GM23338 (cell line): Measurements from ENCODE around the gene DACH1. TPM values are rescaled to one million over a fixed set of nuclear protein-coding genes. Genes with fewer than 3 reads are reported as not detected.

ENCODE experiments used
- ATAC-seq: fragments of 200-7000 bp; cut with Tn5 transposase; 3 replicates; pipeline ENCODE4 v1.9.1; 2020
- DNase-seq: peaks from one replicate; pipeline ENCODE4 v3.0.0-alpha.2; 2015; ENCODE audit warnings: low spot score
- H2AFZ ChIP-seq: fragments of 200-600 bp; sonication (generic); 2 replicates; pipeline ENCODE4 v1.8.0; 2016; ENCODE audit warnings: antibody characterized with exemption, mild to moderate bottlenecking, moderate library complexity
- H3F3A ChIP-seq: fragments of 200-600 bp; sonication (generic); replicated peaks from 2 replicates; pipeline ENCODE4 v1.8.0; 2017; ENCODE audit warnings: antibody characterized with exemption, mixed run types, low read depth
- H3K27ac ChIP-seq: fragments of 200-600 bp; sonication (generic); 2 replicates; pipeline ENCODE4 v1.6.1; 2016; ENCODE audit warnings: low read depth
- H3K27me3 ChIP-seq: fragments of 200-600 bp; sonication (generic); 2 replicates; pipeline ENCODE4 v1.8.0; 2016; ENCODE audit warnings: mild to moderate bottlenecking, mixed run types, moderate library complexity; ENCODE audit not compliant: insufficient read depth
- H3K36me3 ChIP-seq: fragments of 200-600 bp; sonication (generic); 2 replicates; pipeline ENCODE4 v1.8.0; 2016; ENCODE audit warnings: mild to moderate bottlenecking; ENCODE audit not compliant: insufficient read depth
- H3K4me1 ChIP-seq: fragments of 200-600 bp; sonication (generic); 2 replicates; pipeline ENCODE4 v1.8.0; 2016; ENCODE audit warnings: mild to moderate bottlenecking, moderate library complexity; ENCODE audit not compliant: insufficient read depth
- H3K4me2 ChIP-seq: fragments of 200-600 bp; sonication (generic); 2 replicates; pipeline ENCODE4 v1.7.1; 2017; ENCODE audit warnings: mixed run types
- H3K4me3 ChIP-seq: fragments of 200-600 bp; sonication (generic); 2 replicates; pipeline ENCODE4 v1.6.1; 2016; ENCODE audit warnings: mixed run types
- H3K79me2 ChIP-seq: fragments of 200-600 bp; sonication (generic); replicated peaks from 2 replicates; pipeline ENCODE4 v1.8.0; 2017; ENCODE audit warnings: mild to moderate bottlenecking; ENCODE audit not compliant: insufficient read depth
- H3K9me2 ChIP-seq: fragments of 200-600 bp; sonication (generic); 2 replicates; pipeline ENCODE4 v1.8.0; 2017; ENCODE audit not compliant: insufficient read depth
- H4K20me1 ChIP-seq: fragments of 200-600 bp; sonication (generic); replicated peaks from 2 replicates; pipeline ENCODE4 v1.8.0; 2017; ENCODE audit warnings: mild to moderate bottlenecking; ENCODE audit not compliant: insufficient read depth
- H3K27ac Mint-ChIP-seq: 2 replicates; pipeline ENCODE4 v1.8.0; 2020; ENCODE audit warnings: inconsistent platforms, mild to moderate bottlenecking, moderate library complexity, mixed read lengths
- H3K27me3 Mint-ChIP-seq: 3 replicates; pipeline ENCODE4 v1.8.0; 2022; ENCODE audit warnings: low read depth, mild to moderate bottlenecking, moderate library complexity, mixed read lengths, inconsistent platforms; ENCODE audit not compliant: insufficient read depth, poor library complexity
- H3K36me3 Mint-ChIP-seq: 3 replicates; pipeline ENCODE4 v1.8.0; 2021; ENCODE audit warnings: low read depth, mild to moderate bottlenecking, inconsistent platforms, moderate library complexity, mixed read lengths
- H3K4me1 Mint-ChIP-seq: 3 replicates; pipeline ENCODE4 v1.8.0; 2020; ENCODE audit warnings: mild to moderate bottlenecking, inconsistent platforms, mixed read lengths
- H3K4me3 Mint-ChIP-seq: 3 replicates; pipeline ENCODE4 v1.8.0; 2021; ENCODE audit warnings: moderate library complexity, mild to moderate bottlenecking, inconsistent platforms, mixed read lengths
- H3K9me3 Mint-ChIP-seq: 3 replicates; pipeline ENCODE4 v1.8.0; 2020; ENCODE audit warnings: moderate library complexity, mild to moderate bottlenecking, inconsistent platforms, mixed read lengths
- CREB1 ChIP-seq: fragments of 250-450 bp; sonication (Bioruptor Pico); IDR thresholded peaks from 2 replicates; pipeline ENCODE4 v1.5.0; 2020; ENCODE audit warnings: low read depth, mild to moderate bottlenecking, moderate library complexity
- EZH2 ChIP-seq: fragments of 200-600 bp; sonication (generic); IDR thresholded peaks from one replicate; pipeline ENCODE4 v1.8.0; 2017; ENCODE audit warnings: antibody characterized with exemption, mild to moderate bottlenecking, low read depth; ENCODE audit not compliant: unreplicated experiment
- EZH2phosphoT487 ChIP-seq: fragments of 200-600 bp; sonication (generic); IDR thresholded peaks from one replicate; pipeline ENCODE4 v1.8.1; 2018; ENCODE audit warnings: antibody characterized with exemption; ENCODE audit not compliant: unreplicated experiment
- NANOG ChIP-seq: IDR thresholded peaks from 2 replicates; pipeline ENCODE4 v1.6.1; 2016; ENCODE audit warnings: antibody characterized with exemption, borderline replicate concordance
- POLR2AphosphoS5 ChIP-seq: IDR thresholded peaks from 2 replicates; pipeline ENCODE4 v1.6.1; 2016; ENCODE audit warnings: antibody characterized with exemption, low read depth
- ZNF114 ChIP-seq: fragments of 250-450 bp; sonication (Bioruptor Pico); IDR thresholded peaks from 2 replicates; pipeline ENCODE4 v1.5.0; 2020; ENCODE audit warnings: mild to moderate bottlenecking, moderate library complexity
- polyA plus RNA-seq: library from polyadenylated mRNA; unstranded; fragments of >200 nt; fragmentation: Nextera tagmentation; extraction: Ambion mirVana; gene quantifications from 2 replicates; pipeline ENCODE4 v1.2.1, GENCODE V29; 2016
- total RNA-seq: library from RNA; depleted of rRNA; stranded (reverse); fragments of >200 nt; shearing (Covaris generic); gene quantifications from 2 replicates; pipeline ENCODE4 v1.2.3, GENCODE V29; 2014
- TF ChIP-seq, protein P1 (sequence below): IDR thresholded peaks from one replicate; pipeline ENCODE4 v1.6.1; 2018; ENCODE audit warnings: antibody characterized with exemption; ENCODE audit not compliant: unreplicated experiment

The DACH1 gene
- total and polyA plus RNA-seq, 2 experiments from 2014 or later: 0.45 to 0.57 TPM

DNA sequence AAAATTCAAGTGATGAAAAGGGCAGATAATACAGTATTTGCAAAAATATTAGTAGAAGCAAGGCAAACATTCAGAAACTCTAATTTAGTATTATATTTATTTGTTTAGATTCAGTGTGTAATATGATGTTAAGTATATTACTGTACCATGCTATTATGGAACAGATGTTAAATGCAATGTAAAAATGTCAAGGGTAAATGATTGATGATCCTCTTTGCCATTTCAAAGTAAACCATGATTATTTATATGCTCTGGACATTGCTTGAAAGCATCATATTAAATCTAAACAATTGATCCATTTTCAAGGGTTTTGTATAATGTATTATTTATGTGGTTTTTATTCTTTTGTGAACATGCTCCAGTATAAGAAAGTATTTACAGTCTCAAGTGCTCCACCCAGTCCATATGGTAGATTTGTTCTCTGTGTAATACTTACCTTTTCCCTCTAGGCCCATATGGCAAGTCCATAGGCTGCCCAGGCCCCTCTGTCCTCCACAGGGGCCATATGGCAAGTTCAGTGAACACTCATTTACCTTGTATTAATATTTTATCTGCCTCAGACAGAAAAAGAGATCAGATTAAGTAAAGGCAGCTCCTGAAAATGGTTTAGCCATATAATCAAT, 353.5 kb downstream of the DACH1 start:
- DNase-seq (no peak), ATAC-seq (no peak)
- H3K27me3 Mint-ChIP-seq: no peaks in the 10 kb centered on the region
- H3K4me3 Mint-ChIP-seq: no peak overlapping the region
- Histone ChIP-seq H3K4me3 (no peak overlapping the region), H3K27me3 (no peaks in the 10 kb centered on the region), H3K79me2 (no peaks in the 10 kb centered on the region), H2AFZ (no peak overlapping the region), H3F3A (no peaks in the 10 kb centered on the region), H3K4me1 (0 out of 2 replicates have a peak, but pooled peaks cover 4% of the 10 kb centered on the region), H4K20me1 (no peaks in the 10 kb centered on the region), H3K36me3 (no peaks in the 10 kb centered on the region), H3K27ac (no peak overlapping the region), H3K4me2 (no peak overlapping the region), H3K9me2 (no peaks in the 10 kb centered on the region)
- no peaks in the 10 kb centered on the region for H3K4me1 Mint-ChIP-seq
- TF ChIP-seq, protein P1, sequence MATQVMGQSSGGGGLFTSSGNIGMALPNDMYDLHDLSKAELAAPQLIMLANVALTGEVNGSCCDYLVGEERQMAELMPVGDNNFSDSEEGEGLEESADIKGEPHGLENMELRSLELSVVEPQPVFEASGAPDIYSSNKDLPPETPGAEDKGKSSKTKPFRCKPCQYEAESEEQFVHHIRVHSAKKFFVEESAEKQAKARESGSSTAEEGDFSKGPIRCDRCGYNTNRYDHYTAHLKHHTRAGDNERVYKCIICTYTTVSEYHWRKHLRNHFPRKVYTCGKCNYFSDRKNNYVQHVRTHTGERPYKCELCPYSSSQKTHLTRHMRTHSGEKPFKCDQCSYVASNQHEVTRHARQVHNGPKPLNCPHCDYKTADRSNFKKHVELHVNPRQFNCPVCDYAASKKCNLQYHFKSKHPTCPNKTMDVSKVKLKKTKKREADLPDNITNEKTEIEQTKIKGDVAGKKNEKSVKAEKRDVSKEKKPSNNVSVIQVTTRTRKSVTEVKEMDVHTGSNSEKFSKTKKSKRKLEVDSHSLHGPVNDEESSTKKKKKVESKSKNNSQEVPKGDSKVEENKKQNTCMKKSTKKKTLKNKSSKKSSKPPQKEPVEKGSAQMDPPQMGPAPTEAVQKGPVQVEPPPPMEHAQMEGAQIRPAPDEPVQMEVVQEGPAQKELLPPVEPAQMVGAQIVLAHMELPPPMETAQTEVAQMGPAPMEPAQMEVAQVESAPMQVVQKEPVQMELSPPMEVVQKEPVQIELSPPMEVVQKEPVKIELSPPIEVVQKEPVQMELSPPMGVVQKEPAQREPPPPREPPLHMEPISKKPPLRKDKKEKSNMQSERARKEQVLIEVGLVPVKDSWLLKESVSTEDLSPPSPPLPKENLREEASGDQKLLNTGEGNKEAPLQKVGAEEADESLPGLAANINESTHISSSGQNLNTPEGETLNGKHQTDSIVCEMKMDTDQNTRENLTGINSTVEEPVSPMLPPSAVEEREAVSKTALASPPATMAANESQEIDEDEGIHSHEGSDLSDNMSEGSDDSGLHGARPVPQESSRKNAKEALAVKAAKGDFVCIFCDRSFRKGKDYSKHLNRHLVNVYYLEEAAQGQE: no peak
- TF ChIP-seq POLR2AphosphoS5 (no peak), EZH2 (no peak), ZNF114 (CRISPR knock-in tag) (no peak), NANOG (no peak), CREB1 (CRISPR knock-in tag) (no peak)
- H3K9me3 Mint-ChIP-seq: no peaks in the 10 kb centered on the region
- H3K27ac Mint-ChIP-seq: no peak overlapping the region
- no peaks in the 10 kb centered on the region for H3K36me3 Mint-ChIP-seq

DNA sequence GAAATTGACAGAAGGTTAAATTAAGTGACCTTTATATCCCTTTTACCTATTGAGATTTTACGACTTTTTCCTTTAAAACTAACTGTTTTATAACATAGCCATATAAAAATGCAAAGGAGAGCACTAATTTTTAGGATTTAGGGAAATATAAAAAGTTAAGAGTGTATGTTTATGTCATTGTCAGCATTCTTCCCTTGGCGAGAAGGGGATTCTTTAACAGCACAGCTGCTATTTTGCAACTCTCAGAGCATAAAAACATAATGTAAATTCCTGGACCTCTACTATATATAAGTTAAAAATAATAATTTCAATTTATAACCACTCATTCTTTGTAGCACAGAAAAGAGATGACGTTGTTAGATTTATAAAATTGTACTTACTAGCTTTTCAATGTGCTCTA, 363.2 kb downstream of the DACH1 start:
- H3K27me3 Mint-ChIP-seq: no peaks in the 10 kb centered on the region
- Histone ChIP-seq H4K20me1 (no peaks in the 10 kb centered on the region), H3K27me3 (no peaks in the 10 kb centered on the region), H3K4me1 (no peaks in the 10 kb centered on the region), H3K36me3 (no peaks in the 10 kb centered on the region), H3K4me2 (no peak overlapping the region), H3K4me3 (no peak overlapping the region), H3F3A (no peaks in the 10 kb centered on the region), H2AFZ (no peak overlapping the region), H3K9me2 (no peaks in the 10 kb centered on the region), H3K79me2 (no peaks in the 10 kb centered on the region), H3K27ac (no peak overlapping the region)
- H3K9me3 Mint-ChIP-seq: no peaks in the 10 kb centered on the region
- no peaks in the 10 kb centered on the region for H3K36me3 Mint-ChIP-seq
- H3K27ac Mint-ChIP-seq: no peak overlapping the region
- ATAC-seq (no peak), DNase-seq (no peak)
- no peaks in the 10 kb centered on the region for H3K4me1 Mint-ChIP-seq
- no peak overlapping the region for H3K4me3 Mint-ChIP-seq
- TF ChIP-seq CREB1 (CRISPR knock-in tag): no peak
- no peak for TF ChIP-seq EZH2phosphoT487
- no peak for TF ChIP-seq NANOG
